ENCODE results near the gene SLC12A2.

DNA sequence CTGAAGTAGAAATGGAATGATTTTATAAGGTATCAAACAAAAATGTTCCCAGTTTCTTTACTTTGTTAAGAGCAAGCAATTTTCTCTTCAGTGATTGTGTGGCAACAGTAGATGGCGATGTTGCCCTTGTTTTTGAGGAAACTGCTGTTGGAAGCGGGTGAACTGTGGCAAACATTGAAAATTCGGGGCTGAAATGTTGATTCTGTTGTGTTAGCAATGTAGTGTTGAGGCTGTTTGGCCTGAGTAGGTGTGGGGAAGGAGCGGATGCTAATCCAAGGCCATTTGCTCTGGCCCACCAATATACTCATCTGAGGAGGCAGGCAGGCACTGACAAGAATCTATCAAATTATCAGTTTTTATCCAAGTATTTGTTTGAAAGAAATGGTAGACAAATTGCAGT is 129.8 kb downstream of the SLC12A2 start:
- peak; percentile 92 for TF ChIP-seq CTCF (IDR thresholded peaks at IDR 0.05)
- TF ChIP-seq EZH2 (IDR thresholded peaks at IDR 0.05), result no peak

Measured in neural progenitor cell (in vitro differentiated cells).